Naive thymus-derived CD8-positive, alpha-beta T cell (primary cell): ENCODE data around the gene ARHGAP26. TPM values are rescaled to one million over a fixed set of nuclear protein-coding genes. Genes with fewer than 3 reads are reported as not detected.

Source experiments
- ATAC-seq, 2 donors: fragments of 150-1000 bp; cut with Tn5 transposase in 1 of 2; sonication (Bioruptor Pico), chemical (Tn5 transposase) in 1 of 2; 1 replicate in 1 of 2; 2 replicates in 1 of 2; pipeline ENCODE4 v1.10.0; 2021; ENCODE audit warnings: mild to moderate bottlenecking in 2 of 2, moderate library complexity in 2 of 2
- POLR2A ChIA-PET: fragments of 350-600 bp; sonication (Branson Sonifier 250); formaldehyde crosslinking; loops from one replicate; lab custom pipeline; 2021; ENCODE audit warnings: antibody characterized with exemption; lab: Charles Lee
- DNase-seq, 10 donors: peaks; one replicate each; pipeline versions ENCODE4 v3.0.0 to v3.0.0-alpha.2; 2020 to 2022
- H3K27ac Mint-ChIP-seq, 10 donors: one replicate each; pipeline ENCODE4 v1.8.0; 2020 to 2022; ENCODE audit warnings: mild to moderate bottlenecking in 10 of 10, mixed read lengths in 10 of 10, moderate library complexity in 4 of 10, inconsistent platforms in 1 of 10
- H3K27me3 Mint-ChIP-seq, 5 donors: one replicate each; pipeline ENCODE4 v1.8.0; 2021 to 2022; ENCODE audit warnings: mixed read lengths in 5 of 5
- H3K36me3 Mint-ChIP-seq, 3 donors: one replicate each; pipeline ENCODE4 v1.8.0; 2020 to 2022; ENCODE audit warnings: mixed read lengths in 3 of 3, mild to moderate bottlenecking in 2 of 3, inconsistent platforms in 1 of 3
- H3K4me1 Mint-ChIP-seq, 4 donors: one replicate each; pipeline ENCODE4 v1.8.0; 2021 to 2022; ENCODE audit warnings: mixed read lengths in 4 of 4
- H3K4me3 Mint-ChIP-seq, 10 donors: one replicate each; pipeline ENCODE4 v1.8.0; 2020 to 2022; ENCODE audit warnings: mild to moderate bottlenecking in 10 of 10, mixed read lengths in 10 of 10, moderate library complexity in 6 of 10, inconsistent platforms in 1 of 10
- H3K9me3 Mint-ChIP-seq, 9 donors: one replicate each; pipeline ENCODE4 v1.8.0; 2020 to 2022; ENCODE audit warnings: mixed read lengths in 9 of 9, mild to moderate bottlenecking in 3 of 9, inconsistent platforms in 1 of 9, moderate library complexity in 1 of 9
- polyA plus RNA-seq, 3 donors: library from polyadenylated mRNA; unstranded; fragments of 300-500 nt; fragmentation: Illumina TruSeq; gene quantifications; one replicate each; pipeline ENCODE4 v1.2.3, GENCODE V29; 2021
- total RNA-seq, 8 experiments: library from RNA in 2 of 8; stranded (reverse) in 2 of 8; gene quantifications; one replicate each; pipeline ENCODE4 v1.2.3 and lab custom pipeline; 2021 to 2026

ARHGAP26 gene
- total and polyA plus RNA-seq, 5 experiments from 2014 or later, result 9.1 to 30.5 (median 15.7) TPM

GRCh38 chr5:143140492-143141203 lies 370.5 kb downstream of the ARHGAP26 start:
- Mint-ChIP-seq H3K27ac (no peak overlapping the region), H3K9me3 (no peaks in the 10 kb centered on the region), H3K27me3 (no peaks in the 10 kb centered on the region), H3K4me3 (no peak overlapping the region), H3K36me3 (peaks cover 0 to 44% (median 15%) of the 10 kb centered on the region in 3 donors), H3K4me1 (peaks cover 0 to 5% (median 0%) of the 10 kb centered on the region in 4 donors)
- no peak for ATAC-seq
- no peak for DNase-seq
- POLR2A ChIA-PET, result no interaction called here

- DNase-seq, result no peak
- Mint-ChIP-seq H3K36me3 (peaks cover 0 to 44% (median 13%) of the 10 kb centered on the region in 3 donors), H3K27ac (peak overlapping the region in 2 of 10 donors; percentile 10 to 36), H3K4me1 (peaks cover 0 to 5% (median 0%) of the 10 kb centered on the region in 4 donors), H3K9me3 (no peaks in the 10 kb centered on the region), H3K27me3 (no peaks in the 10 kb centered on the region), H3K4me3 (no peak overlapping the region)
- POLR2A ChIA-PET, result no interaction called here
- no peak for ATAC-seq
These were observed 371.5 kb downstream of the ARHGAP26 start for GRCh38 chr5:143141652-143142051.

DNA sequence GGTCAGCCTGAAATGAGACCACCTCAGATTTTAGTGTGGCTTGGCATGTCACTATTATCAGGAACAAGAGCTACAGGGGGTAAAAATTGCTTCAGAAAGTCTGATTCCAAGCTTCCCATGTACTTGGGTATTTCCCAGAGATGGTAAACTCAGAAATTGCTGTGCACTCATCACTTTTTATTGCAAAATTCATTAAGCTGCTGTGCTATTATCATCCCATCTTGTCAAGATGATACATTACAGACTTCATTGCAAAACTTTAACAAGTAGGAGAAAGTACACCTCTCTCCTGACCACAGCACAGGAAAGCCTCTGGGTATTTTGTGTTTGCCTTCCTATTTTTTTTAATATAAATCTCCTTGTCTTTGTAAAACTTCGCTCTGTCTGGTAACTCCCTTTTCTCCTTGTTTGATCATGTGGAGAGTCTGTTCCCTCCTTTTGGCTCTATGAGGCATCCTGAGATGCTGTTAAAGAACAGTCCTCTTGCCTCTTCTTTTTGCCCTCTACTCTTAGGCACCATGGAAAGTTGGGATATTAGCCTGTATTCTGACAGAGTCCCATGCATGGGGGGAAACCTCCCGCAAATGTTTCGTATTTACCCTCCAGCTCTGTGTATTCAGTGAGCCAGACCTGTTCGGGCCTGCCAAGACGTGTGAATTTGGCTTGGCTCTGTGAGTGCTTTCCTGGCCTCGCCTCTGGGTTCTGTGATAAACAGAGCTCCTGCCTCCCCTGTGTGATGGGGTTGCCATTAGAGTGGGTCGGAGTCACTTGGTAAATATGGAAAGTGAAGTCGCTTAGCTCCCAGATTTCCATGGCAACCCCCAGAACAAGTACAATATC lies 372.6 kb downstream of the ARHGAP26 start:
- no peaks in the 10 kb centered on the region for H3K9me3 Mint-ChIP-seq
- no peak for DNase-seq
- H3K36me3 Mint-ChIP-seq, result peaks cover 4 to 50% (median 22%) of the 10 kb centered on the region in 3 donors
- H3K4me1 Mint-ChIP-seq, result peaks cover 0 to 5% (median 0%) of the 10 kb centered on the region in 4 donors
- H3K4me3 Mint-ChIP-seq, result no peak overlapping the region
- no peak for ATAC-seq
- H3K27ac Mint-ChIP-seq, result peak overlapping the region in 1 of 10 donors; percentile 15
- POLR2A ChIA-PET, result no interaction called here
- H3K27me3 Mint-ChIP-seq, result no peaks in the 10 kb centered on the region

- Mint-ChIP-seq H3K36me3 (peaks cover 8 to 54% (median 26%) of the 10 kb centered on the region in 3 donors), H3K9me3 (no peaks in the 10 kb centered on the region), H3K27me3 (no peaks in the 10 kb centered on the region), H3K4me1 (peaks cover 0 to 5% (median 0%) of the 10 kb centered on the region in 4 donors), H3K4me3 (no peak overlapping the region), H3K27ac (no peak overlapping the region)
- POLR2A ChIA-PET, result no interaction called here
- no peak for DNase-seq
- ATAC-seq, result no peak
These were observed 373.8 kb downstream of the ARHGAP26 start for GRCh38 chr5:143143973-143144372.

DNA sequence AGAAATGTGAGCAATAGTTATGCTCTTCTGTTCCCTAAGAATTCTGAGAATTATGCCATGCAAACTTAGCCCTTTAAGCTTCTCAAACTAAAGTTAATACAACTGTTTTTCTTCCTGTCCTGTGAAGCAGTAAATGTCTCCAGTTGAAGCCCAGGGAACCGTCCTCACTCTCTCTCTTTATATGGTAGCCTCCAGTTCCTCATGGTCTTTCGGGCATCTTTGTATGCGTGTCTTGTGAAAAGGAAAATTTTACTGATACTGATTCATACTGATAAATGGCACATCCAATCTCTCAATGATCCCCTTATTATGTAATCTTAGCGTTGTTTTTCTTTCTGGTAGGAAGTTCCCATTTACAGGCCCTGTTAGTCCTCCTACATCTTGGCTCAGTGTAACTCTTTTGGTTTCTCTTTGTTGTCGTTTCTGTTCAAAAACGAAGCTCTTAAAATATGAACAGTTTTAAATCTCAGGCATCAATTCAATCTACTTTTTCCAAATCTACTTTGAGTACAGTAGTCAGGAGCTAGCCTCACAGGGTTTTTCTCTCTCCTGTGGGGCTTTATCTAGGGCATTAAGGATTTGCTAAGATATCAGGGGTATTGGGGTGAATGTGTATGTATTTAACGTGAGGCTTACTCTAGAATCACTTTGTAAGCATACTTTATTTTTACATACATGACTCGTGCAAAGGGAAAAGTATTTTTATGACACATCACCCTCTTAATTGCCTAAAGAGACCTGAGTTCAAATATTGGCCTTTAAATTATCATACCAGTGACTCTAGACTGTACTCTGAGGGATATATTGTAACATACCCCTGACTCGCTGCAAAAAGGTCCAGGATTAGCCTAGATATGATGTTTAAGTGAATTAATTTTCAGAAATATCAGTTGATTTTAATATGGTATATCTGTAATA lies 375.3 kb downstream of the ARHGAP26 start:
- peaks cover 0 to 5% (median 0%) of the 10 kb centered on the region in 4 donors for H3K4me1 Mint-ChIP-seq
- H3K9me3 Mint-ChIP-seq, result no peaks in the 10 kb centered on the region
- no peak for ATAC-seq
- no peak overlapping the region for H3K4me3 Mint-ChIP-seq
- peaks cover 12 to 64% (median 40%) of the 10 kb centered on the region in 3 donors for H3K36me3 Mint-ChIP-seq
- POLR2A ChIA-PET, result no interaction called here
- H3K27ac Mint-ChIP-seq, result no peak overlapping the region
- no peak for DNase-seq
- H3K27me3 Mint-ChIP-seq, result no peaks in the 10 kb centered on the region

GRCh38 chr5:143146161-143146560 lies 376.0 kb downstream of the ARHGAP26 start:
- H3K27ac Mint-ChIP-seq, result peak overlapping the region in 1 of 10 donors; percentile 2
- H3K27me3 Mint-ChIP-seq, result no peaks in the 10 kb centered on the region
- H3K9me3 Mint-ChIP-seq, result no peaks in the 10 kb centered on the region
- peaks cover 12 to 64% (median 47%) of the 10 kb centered on the region in 3 donors for H3K36me3 Mint-ChIP-seq
- POLR2A ChIA-PET, result no interaction called here
- DNase-seq, result no peak
- H3K4me1 Mint-ChIP-seq, result peaks cover 0 to 5% (median 0%) of the 10 kb centered on the region in 4 donors
- no peak for ATAC-seq
- no peak overlapping the region for H3K4me3 Mint-ChIP-seq

GRCh38 chr5:143147383-143147782 lies 377.2 kb downstream of the ARHGAP26 start:
- no peak for DNase-seq
- no peak for ATAC-seq
- Mint-ChIP-seq H3K27ac (no peak overlapping the region), H3K4me3 (no peak overlapping the region), H3K9me3 (no peaks in the 10 kb centered on the region), H3K36me3 (peaks cover 12 to 72% (median 53%) of the 10 kb centered on the region in 3 donors), H3K4me1 (peaks cover 0 to 5% (median 0%) of the 10 kb centered on the region in 4 donors), H3K27me3 (no peaks in the 10 kb centered on the region)
- POLR2A ChIA-PET, result no interaction called here

- Mint-ChIP-seq H3K9me3 (no peaks in the 10 kb centered on the region), H3K27me3 (no peaks in the 10 kb centered on the region), H3K27ac (no peak overlapping the region), H3K36me3 (peaks cover 12 to 74% (median 54%) of the 10 kb centered on the region in 3 donors), H3K4me3 (no peak overlapping the region), H3K4me1 (peaks cover 0 to 5% (median 0%) of the 10 kb centered on the region in 4 donors)
- DNase-seq, result no peak
- POLR2A ChIA-PET, result no interaction called here
- no peak for ATAC-seq
These were observed 377.7 kb downstream of the ARHGAP26 start for GRCh38 chr5:143147902-143148301.

DNA sequence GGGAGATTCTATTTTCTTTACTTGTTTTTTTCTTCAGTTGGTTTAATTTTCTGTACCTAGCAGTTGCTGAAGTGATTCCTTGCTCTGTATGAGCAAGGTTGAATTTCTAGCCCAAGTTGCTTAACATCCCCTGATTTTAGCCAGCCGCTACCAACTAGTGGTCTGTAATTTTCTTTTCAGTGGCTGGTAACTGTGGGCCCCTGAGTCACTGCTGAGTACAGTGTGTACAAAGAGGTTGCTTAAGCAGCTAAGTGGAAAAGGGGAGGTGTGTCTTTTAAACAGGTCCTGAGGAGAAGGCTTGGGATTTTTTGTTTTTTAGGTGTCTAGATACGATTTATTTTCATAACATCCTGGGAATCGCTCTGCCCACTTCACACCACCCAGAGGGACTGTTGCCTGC lies 378.6 kb downstream of the ARHGAP26 start:
- Mint-ChIP-seq H3K27ac (no peak overlapping the region), H3K4me1 (peaks cover 0 to 5% (median 2%) of the 10 kb centered on the region in 4 donors), H3K27me3 (no peaks in the 10 kb centered on the region), H3K36me3 (peaks cover 12 to 69% (median 59%) of the 10 kb centered on the region in 3 donors), H3K4me3 (no peak overlapping the region), H3K9me3 (no peaks in the 10 kb centered on the region)
- DNase-seq, result no peak
- POLR2A ChIA-PET, result no interaction called here
- no peak for ATAC-seq

DNA sequence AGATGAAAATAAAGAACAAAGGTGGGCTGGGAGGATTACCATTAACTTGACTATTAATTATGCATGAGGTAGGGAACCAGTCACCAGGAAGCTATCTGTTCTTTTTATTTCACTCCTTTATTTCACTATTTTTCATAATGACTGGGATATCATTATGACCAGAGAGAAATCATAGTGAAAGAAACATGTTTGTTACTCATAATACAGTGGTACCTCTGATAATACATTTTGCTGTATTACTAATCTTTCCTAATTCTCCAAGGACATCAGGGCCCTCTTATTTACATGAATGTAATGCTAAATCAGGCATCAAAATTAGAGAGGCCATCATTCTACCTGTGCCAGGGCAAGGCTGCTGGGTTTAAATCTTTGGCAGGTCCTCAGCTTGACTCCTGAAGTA lies 379.6 kb downstream of the ARHGAP26 start:
- DNase-seq, result no peak
- POLR2A ChIA-PET, result no interaction called here
- H3K4me3 Mint-ChIP-seq, result no peak overlapping the region
- no peak overlapping the region for H3K27ac Mint-ChIP-seq
- peaks cover 0 to 5% (median 2%) of the 10 kb centered on the region in 4 donors for H3K4me1 Mint-ChIP-seq
- H3K9me3 Mint-ChIP-seq, result no peaks in the 10 kb centered on the region
- no peaks in the 10 kb centered on the region for H3K27me3 Mint-ChIP-seq
- H3K36me3 Mint-ChIP-seq, result peaks cover 12 to 73% (median 63%) of the 10 kb centered on the region in 3 donors
- no peak for ATAC-seq

DNA sequence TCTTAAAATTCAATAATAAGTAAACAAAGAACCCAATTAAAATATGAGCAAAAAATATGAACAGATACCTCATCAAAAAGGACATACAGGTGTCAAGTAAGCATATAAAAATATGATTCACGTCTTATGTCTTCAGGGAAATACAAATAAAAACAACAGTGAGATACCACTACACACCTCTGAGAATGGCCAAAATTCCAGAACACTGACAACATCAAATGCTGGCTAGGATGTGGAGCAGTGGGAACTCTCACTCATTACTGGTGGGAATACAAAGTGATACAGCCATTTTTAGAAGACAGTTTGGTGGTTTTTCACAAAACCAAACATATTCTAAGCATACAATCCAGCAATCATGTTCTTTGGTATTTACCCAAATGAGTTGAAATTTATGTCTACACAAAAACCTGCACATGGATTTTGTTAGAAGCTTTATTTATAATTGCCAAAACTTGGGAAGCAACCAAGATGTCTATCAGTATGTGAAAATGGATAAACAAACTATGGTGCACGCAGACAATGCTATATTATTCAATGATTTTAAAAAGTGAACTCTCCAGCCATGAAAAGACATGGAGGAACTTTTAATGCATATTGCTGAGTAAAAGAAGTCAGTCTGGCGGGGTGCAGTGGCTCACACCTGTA lies 381.0 kb downstream of the ARHGAP26 start:
- ATAC-seq (no peak), DNase-seq (no peak)
- peaks cover 0 to 2% (median under 1%) of the 10 kb centered on the region in 4 donors for H3K4me1 Mint-ChIP-seq
- peaks cover 12 to 69% (median 67%) of the 10 kb centered on the region in 3 donors for H3K36me3 Mint-ChIP-seq
- no peak overlapping the region for H3K4me3 Mint-ChIP-seq
- no peak overlapping the region for H3K27ac Mint-ChIP-seq
- no peaks in the 10 kb centered on the region for H3K27me3 Mint-ChIP-seq
- no peaks in the 10 kb centered on the region for H3K9me3 Mint-ChIP-seq
- POLR2A ChIA-PET, result no interaction called here

GRCh38 chr5:143152445-143152844 lies 382.3 kb downstream of the ARHGAP26 start:
- Mint-ChIP-seq H3K9me3 (no peaks in the 10 kb centered on the region), H3K4me1 (peaks cover 0 to 2% (median under 1%) of the 10 kb centered on the region in 4 donors), H3K27me3 (no peaks in the 10 kb centered on the region), H3K4me3 (no peak overlapping the region), H3K27ac (no peak overlapping the region), H3K36me3 (peaks cover 16 to 61% (median 59%) of the 10 kb centered on the region in 3 donors)
- POLR2A ChIA-PET, result no interaction called here
- ATAC-seq (no peak), DNase-seq (no peak)
